RWPE2 (cell line): ENCODE results near the gene LCN6.

ENCODE experiments used
- ATAC-seq: fragments of 200-7000 bp; cut with Tn5 transposase; 3 replicates; pipeline ENCODE4 v1.9.1; 2021; ENCODE audit warnings: low read depth
- DNase-seq: peaks from one replicate; pipeline ENCODE4 v3.0.0-alpha.2; 2020; ENCODE audit warnings: low spot score
- H3K27ac ChIP-seq: fragments of 450-650 bp; 2 replicates; pipeline ENCODE4 v1.5.1; 2017; ENCODE audit warnings: mild to moderate bottlenecking; ENCODE audit not compliant: poor library complexity, severe bottlenecking
- H3K27me3 ChIP-seq: fragments of 250-450 bp; sonication (Bioruptor Pico); 2 replicates; pipeline ENCODE4 v1.5.1; 2021; ENCODE audit warnings: mild to moderate bottlenecking, moderate library complexity; ENCODE audit not compliant: insufficient read depth, poor library complexity, severe bottlenecking
- H3K36me3 ChIP-seq: fragments of 250-450 bp; sonication (Bioruptor Pico); 2 replicates; pipeline ENCODE4 v1.5.1; 2020; ENCODE audit warnings: low read depth, mild to moderate bottlenecking, moderate library complexity
- H3K4me1 ChIP-seq: fragments of 250-450 bp; sonication (Bioruptor Pico); 2 replicates; pipeline ENCODE4 v1.5.1; 2021; ENCODE audit warnings: mild to moderate bottlenecking, moderate library complexity; ENCODE audit not compliant: insufficient read depth, poor library complexity, severe bottlenecking
- H3K4me3 ChIP-seq: fragments of 250-450 bp; sonication (Bioruptor Pico); 2 replicates; pipeline ENCODE4 v1.5.1; 2021; ENCODE audit warnings: mild to moderate bottlenecking, moderate library complexity; ENCODE audit not compliant: severe bottlenecking
- H3K9me3 ChIP-seq: fragments of 250-450 bp; sonication (Bioruptor Pico); 2 replicates; pipeline ENCODE4 v1.5.1; 2021; ENCODE audit warnings: mild to moderate bottlenecking, moderate library complexity; ENCODE audit not compliant: severe bottlenecking
- CTCF ChIP-seq: fragments of 450-650 bp; IDR thresholded peaks from one replicate; pipeline ENCODE4 v1.5.1; 2017; ENCODE audit warnings: mild to moderate bottlenecking, moderate library complexity; ENCODE audit not compliant: poor library complexity, severe bottlenecking

LCN6 gene

GRCh38 chr9:136776947-136777346 is 28.6 kb upstream of the LCN6 start:
- H3K9me3 ChIP-seq: no peaks in the 10 kb centered on the region
- no peaks in the 10 kb centered on the region for H3K4me1 ChIP-seq
- no peaks in the 10 kb centered on the region for H3K36me3 ChIP-seq
- ATAC-seq: no peak
- no peak for DNase-seq
- H3K27ac ChIP-seq: no peak overlapping the region
- no peak overlapping the region for H3K4me3 ChIP-seq
- peaks cover 3% of the 10 kb centered on the region for H3K27me3 ChIP-seq
- TF ChIP-seq CTCF: no peak

- DNase-seq: peak; percentile 38
- Histone ChIP-seq H3K9me3 (no peaks in the 10 kb centered on the region), H3K4me3 (no peak overlapping the region), H3K27ac (no peak overlapping the region), H3K4me1 (no peaks in the 10 kb centered on the region), H3K27me3 (peaks cover 3% of the 10 kb centered on the region), H3K36me3 (no peaks in the 10 kb centered on the region)
- no peak for ATAC-seq
- TF ChIP-seq CTCF: no peak
These were observed 26.9 kb upstream of the LCN6 start for GRCh38 chr9:136775191-136775590.

GRCh38 chr9:136774416-136775045 is 26.2 kb upstream of the LCN6 start:
- no peak overlapping the region for H3K4me3 ChIP-seq
- DNase-seq (peak; percentile 28), ATAC-seq (no peak)
- H3K9me3 ChIP-seq: no peaks in the 10 kb centered on the region
- no peak for TF ChIP-seq CTCF
- no peak overlapping the region for H3K27ac ChIP-seq
- peaks cover 3% of the 10 kb centered on the region for H3K27me3 ChIP-seq
- H3K36me3 ChIP-seq: no peaks in the 10 kb centered on the region
- H3K4me1 ChIP-seq: no peaks in the 10 kb centered on the region

- H3K27me3 ChIP-seq: peaks cover 3% of the 10 kb centered on the region
- no peaks in the 10 kb centered on the region for H3K9me3 ChIP-seq
- H3K36me3 ChIP-seq: no peaks in the 10 kb centered on the region
- DNase-seq (peak; percentile 38), ATAC-seq (peak; percentile 42; the same call in 1 of the 3 replicates)
- TF ChIP-seq CTCF: no peak
- no peak overlapping the region for H3K27ac ChIP-seq
- H3K4me1 ChIP-seq: no peaks in the 10 kb centered on the region
- H3K4me3 ChIP-seq: no peak overlapping the region
These were observed 25.2 kb upstream of the LCN6 start for GRCh38 chr9:136773386-136774044.

- no peak for TF ChIP-seq CTCF
- no peaks in the 10 kb centered on the region for H3K4me1 ChIP-seq
- peaks cover 5% of the 10 kb centered on the region for H3K27me3 ChIP-seq
- H3K4me3 ChIP-seq: no peak overlapping the region
- DNase-seq (peak; percentile 26), ATAC-seq (no peak)
- no peak overlapping the region for H3K27ac ChIP-seq
- no peaks in the 10 kb centered on the region for H3K9me3 ChIP-seq
- no peaks in the 10 kb centered on the region for H3K36me3 ChIP-seq
These were observed 23.6 kb upstream of the LCN6 start for GRCh38 chr9:136771907-136772415.
